Hematopoietic multipotent progenitor cell treated with erythropoietin and hydrocortisone succinate and interleukin-3 and kit ligand, for 15 days (in vitro differentiated cells): ENCODE measurements around the gene PPP4R1.
"Not testable (repeated sequence)": the region's sequence is repeated elsewhere in the genome, so short reads cannot be mapped to it uniquely, and the experiment has no call there.

Source experiments
- DNase-seq: peaks from one replicate; pipeline ENCODE4 v3.0.0-alpha.2; 2015; ENCODE audit warnings: low spot score

The PPP4R1 gene, protein sequence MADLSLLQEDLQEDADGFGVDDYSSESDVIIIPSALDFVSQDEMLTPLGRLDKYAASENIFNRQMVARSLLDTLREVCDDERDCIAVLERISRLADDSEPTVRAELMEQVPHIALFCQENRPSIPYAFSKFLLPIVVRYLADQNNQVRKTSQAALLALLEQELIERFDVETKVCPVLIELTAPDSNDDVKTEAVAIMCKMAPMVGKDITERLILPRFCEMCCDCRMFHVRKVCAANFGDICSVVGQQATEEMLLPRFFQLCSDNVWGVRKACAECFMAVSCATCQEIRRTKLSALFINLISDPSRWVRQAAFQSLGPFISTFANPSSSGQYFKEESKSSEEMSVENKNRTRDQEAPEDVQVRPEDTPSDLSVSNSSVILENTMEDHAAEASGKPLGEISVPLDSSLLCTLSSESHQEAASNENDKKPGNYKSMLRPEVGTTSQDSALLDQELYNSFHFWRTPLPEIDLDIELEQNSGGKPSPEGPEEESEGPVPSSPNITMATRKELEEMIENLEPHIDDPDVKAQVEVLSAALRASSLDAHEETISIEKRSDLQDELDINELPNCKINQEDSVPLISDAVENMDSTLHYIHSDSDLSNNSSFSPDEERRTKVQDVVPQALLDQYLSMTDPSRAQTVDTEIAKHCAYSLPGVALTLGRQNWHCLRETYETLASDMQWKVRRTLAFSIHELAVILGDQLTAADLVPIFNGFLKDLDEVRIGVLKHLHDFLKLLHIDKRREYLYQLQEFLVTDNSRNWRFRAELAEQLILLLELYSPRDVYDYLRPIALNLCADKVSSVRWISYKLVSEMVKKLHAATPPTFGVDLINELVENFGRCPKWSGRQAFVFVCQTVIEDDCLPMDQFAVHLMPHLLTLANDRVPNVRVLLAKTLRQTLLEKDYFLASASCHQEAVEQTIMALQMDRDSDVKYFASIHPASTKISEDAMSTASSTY

DNA sequence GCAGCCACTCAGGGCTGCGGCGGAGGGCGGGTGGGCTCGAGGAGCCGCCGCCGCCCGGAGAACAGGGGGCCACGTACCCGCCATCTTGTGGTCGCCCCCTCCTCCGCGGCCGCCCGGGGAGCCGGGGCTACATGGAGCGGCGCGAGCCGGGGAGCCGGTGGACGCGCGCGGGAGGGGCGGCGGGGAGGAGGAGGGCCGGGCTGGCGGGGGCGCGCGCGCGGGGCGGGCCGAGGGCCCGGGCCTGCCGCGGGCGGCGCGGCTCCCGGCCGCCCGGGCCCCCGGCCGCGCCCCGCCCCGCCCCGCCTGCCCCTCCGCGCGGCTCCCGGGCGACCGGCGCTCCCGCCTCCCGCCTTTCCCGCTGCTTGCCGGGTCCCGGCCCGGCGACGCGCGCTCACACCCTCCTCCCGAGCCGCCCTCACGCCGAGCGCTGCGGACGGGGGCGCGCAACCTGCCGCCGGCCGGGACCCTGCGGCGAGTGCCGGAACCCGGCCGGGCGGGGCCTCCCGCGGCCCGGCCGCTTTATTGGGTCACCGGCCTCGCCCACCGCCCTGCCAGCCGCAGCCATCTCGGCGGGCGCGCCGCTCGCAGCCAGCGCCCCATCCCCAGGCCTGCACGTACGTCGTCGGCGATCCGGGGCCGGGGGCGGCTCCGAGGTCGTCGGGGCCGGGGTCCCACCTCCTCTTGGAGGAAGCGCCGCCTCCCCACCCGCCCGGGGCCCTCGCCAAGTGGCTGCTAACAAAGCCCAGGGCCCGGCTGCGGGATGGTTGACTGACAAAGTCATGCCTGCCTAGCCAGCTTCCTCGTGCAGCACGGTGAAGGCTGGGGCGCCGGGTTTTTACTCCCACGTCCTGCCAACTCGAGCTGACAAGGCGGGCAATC, at the start of gene PPP4R1:
TSS of gene PPP4R1 (minus strand) at position 159 of the 879 bp plus-strand sequence. CDS start at position 84, 75 bp downstream.
- peak; percentile 45 for DNase-seq

- DNase-seq, result no peak
These were observed 49.0 kb upstream of the PPP4R1 start for GRCh38 chr18:9663377-9663776.

GRCh38 chr18:9661564-9661963, 47.2 kb upstream of the PPP4R1 start:
- no peak for DNase-seq

DNA sequence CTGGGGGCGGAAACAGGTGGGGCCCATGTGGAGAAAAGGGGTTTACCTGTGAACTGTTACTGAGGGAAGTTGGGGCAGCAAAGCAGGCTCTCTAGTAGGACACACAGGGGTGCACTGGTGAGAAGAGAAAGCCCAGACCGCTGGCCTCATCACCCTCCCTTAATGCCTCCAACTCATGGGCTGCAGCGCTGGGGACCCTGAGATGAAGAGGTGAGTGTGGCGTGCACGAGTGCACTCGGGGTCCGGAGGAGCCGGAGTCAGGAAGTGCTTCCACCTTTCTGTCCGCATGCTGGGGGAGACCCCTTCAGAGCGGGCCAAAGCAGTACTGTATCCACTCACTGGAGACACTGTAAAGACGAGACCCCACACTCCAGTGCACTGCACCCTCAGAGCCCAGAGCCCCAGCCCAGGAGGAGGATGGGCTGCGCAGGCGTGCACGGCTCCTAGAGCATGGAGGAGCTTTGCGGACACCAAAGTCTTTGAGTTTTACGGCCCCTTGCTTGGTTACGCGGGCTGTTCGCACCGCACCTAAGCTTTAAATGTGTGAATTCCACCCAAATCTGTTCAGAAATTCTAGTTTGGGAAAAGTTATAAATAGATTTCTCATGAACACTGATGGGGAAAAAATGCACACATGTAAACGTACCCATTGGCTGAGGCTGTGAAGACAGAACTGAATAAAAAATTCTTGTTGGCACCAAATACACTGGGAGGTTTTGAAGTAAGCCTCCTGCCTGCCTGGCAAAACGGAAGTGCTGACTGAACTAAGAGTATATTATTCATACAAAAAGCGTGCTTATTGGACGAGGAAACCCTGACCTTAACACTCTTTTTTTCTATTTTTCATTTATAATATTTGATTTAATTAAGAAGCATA, 45.4 kb upstream of the PPP4R1 start:
- DNase-seq, result no peak

DNA sequence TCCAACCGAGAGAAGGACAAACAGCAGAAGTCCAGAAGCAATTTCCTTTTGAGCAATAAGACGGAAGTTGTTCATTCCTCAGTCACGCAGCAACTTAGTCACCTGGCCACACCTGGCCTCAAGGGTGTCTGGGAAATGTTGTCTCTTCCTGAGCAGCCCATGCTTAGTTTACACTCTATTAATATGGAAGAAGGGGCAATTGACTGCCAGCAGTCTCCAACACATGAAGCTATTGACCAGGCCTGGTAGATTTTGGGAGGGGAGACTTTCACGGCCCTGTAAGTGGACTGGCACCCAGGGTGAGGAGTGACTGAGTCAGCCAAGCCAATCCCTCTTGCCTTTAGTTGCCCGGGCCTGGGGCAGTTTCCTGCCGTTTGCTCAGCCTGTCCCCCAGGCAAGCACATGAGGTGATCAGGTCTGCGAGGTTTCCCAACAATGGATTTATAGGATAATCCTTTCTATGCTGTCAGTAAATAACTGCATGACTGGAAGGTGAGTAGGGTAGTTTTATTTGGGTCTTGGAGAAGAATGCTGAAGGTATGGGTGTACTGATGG, 43.8 kb upstream of the PPP4R1 start:
- DNase-seq, result no peak

DNA sequence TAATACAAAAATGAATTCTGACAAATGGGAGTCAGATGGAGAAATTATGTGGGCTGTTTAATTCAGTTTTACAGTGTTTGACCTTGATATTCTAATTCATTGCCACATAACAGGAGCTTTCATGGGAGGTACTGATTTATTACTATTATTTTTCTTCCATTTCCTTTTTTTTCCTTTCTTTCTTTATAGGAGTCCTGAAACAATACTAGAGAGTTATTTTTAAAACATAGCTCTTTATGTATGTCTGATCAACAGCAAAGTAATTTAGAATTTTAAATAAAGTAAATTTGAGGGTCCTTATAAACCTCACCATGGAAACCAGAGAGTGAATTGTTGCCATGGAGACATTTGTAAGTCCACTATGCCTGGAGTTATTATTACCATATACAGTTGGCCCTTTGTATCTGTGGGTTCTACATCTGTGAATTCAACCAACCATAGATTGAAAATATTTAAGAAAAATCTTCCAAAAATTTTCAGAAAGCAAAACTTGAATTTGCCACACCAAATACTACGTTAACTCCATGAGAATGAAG, 40.9 kb upstream of the PPP4R1 start:
- no peak for DNase-seq

- no peak for DNase-seq
These were observed 39.0 kb upstream of the PPP4R1 start for GRCh38 chr18:9653390-9653789.

DNA sequence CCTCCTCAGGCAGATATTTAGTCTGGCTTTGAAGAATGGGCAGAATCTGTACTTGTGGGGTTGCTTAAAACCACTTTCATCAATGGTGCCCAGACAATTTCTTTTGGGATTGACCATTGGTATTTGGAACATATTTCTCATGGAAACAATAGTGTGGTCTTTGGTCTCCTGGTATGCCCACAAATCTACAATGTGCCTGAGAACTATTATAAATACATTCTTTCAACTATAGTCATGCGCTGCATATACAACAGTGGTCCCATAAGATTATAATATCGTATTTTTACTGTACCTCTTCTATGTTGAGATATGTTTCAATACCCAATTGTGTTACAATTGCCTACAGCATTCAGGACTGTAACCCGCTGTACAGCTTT, 34.8 kb upstream of the PPP4R1 start:
- no peak for DNase-seq

GRCh38 chr18:9648431-9649163, 34.2 kb upstream of the PPP4R1 start:
- no peak for DNase-seq

GRCh38 chr18:9647496-9648323, 33.4 kb upstream of the PPP4R1 start:
- no peak for DNase-seq

DNA sequence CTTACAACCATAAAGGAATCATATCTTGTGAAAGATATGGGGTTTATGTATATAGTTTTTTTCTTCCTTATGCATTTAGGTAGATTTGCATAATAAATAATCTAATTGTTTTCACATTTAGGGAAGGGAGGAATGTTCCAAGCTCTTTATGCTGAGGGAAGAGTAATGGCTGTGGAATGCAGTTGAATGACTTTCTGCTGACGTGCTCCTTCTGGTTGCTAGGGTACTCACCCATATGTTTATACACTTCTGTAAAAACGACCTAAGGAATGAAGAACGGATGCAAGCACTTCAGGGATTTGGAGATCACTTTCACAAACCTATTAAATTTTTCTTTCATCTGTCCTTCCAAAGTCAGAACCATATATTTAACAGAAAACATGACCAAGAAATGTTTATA, 29.2 kb upstream of the PPP4R1 start:
- no peak for DNase-seq

DNA sequence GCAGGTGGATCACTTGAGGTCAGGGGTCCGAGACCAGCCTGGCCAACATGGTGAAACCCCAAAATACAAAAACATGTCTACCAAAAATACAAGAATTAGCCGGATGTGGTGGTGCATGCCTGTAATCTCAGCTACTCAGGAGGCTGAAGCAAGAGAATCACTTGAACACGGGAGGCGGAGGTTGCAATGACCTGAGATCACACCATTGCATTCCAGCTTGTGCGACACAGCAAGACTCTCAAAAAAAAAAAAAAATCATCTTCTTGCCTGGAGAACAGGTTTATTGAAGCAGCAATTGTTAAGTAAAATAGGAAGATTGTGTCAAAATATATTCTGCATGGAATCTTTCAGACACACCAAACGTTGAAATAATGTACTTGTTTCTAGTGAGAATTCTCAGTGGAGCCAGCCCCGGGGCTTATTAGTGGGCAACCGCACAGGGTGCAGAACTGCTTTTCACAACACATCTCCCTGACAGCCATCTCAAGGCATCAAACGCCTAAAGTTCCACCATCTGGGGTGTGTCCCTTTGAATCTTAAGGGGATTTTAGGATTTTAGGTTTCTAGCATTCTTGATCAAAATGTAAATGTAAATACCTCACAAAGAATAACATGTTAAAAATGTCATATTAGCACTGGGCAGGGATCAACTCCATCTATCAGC, 28.6 kb upstream of the PPP4R1 start:
- DNase-seq, result no peak

- not testable (repeated sequence) for DNase-seq
These were observed 26.7 kb upstream of the PPP4R1 start for GRCh38 chr18:9641081-9641480.

DNA sequence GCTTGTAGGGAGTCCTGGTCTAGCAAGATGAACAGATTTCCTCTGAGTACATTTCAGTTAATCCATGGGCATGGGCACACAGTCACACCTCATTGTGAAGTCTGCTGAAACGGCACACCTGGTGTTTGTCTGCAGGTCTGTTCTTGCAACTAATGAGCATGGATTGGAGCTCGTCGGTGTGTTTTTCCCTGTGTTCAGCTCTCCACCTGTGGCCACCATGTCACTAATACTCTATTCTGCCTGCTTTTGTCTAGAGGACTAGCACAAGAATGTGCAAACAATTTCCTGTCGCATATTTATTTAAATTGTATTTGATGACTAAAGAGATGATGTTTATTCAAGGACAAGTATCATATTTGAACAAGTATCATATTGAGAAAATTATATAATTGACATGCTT, 24.5 kb upstream of the PPP4R1 start:
- no peak for DNase-seq

DNA sequence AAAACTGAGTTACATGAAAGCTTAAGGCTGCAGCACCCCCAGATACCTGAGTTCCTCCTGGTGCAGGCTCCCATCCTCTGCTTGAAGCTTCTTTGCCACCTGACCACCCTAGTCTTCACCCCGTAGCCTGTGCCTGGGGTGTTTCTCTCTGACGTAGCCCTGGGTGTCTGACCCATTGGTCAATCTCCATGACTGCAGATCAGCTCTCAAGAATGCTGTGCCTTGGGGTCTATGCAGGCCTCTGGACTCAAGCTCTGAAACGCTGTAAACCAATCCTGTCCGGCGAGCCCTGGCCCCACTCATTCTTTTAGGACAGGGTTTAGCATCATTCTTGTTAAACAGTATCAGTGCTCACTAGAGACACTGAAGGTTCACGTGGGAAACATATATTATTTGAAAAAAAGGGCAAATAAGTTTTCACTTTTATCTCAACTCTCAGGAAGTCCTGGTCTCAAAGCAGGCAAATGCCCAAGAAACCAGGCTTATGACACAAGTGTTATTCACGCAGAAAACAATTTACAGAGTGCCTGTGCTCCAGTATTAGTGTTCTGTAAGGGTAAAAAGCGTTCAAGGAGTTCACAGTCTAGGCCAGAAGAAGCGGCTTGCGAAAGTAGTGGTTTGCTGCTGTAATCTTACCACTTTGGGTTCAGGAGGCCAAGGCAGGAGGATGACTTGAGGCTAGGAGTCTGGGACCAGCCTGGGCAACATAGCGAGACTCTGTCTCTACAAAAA, 22.8 kb upstream of the PPP4R1 start:
- DNase-seq, result no peak

GRCh38 chr18:9634856-9635255, 20.5 kb upstream of the PPP4R1 start:
- DNase-seq, result no peak

GRCh38 chr18:9631814-9632496, 17.6 kb upstream of the PPP4R1 start:
- no peak for DNase-seq
